ENCODE results near the gene CPSF7.

- TF ChIP-seq EP300 (IDR thresholded peaks at IDR 0.05) (no peak), CTCF (IDR thresholded peaks at IDR 0.05) (no peak), POLR2AphosphoS5 (IDR thresholded peaks at IDR 0.05) (no peak), POLR2A (IDR thresholded peaks at IDR 0.05; ENCODE audit: low read depth) (no peak)
Measured at GRCh38 chr11:61380884-61381283, 48.9 kb downstream of the CPSF7 start.
